A673 (cell line): ENCODE data around the gene EXOC2. TPM values are rescaled to one million over a fixed set of nuclear protein-coding genes. Genes with fewer than 3 reads are reported as not detected.

Experiments
- BruUV-seq: library from RNA; stranded (reverse); fragments of 400-500 nt; replicated peaks from 2 replicates; lab custom pipeline; 2021; lab: Mats Ljungman, UMichigan
- CTCF ChIA-PET: fragments of 300-600 bp; sonication (Branson Sonifier 250); formaldehyde crosslinking; loops from one replicate; lab custom pipeline; 2022; ENCODE audit warnings: antibody characterized with exemption; lab: Charles Lee
- POLR2A ChIA-PET: fragments of 300-600 bp; sonication (Branson Sonifier 250); formaldehyde crosslinking; loops from one replicate; lab custom pipeline; 2022; ENCODE audit warnings: antibody characterized with exemption; ENCODE audit not compliant: low non-redundant PET; lab: Charles Lee
- DNase-seq: peaks from one replicate; pipeline ENCODE4 v3.0.0-alpha.2; 2015; ENCODE audit warnings: low spot score
- H3K27ac ChIP-seq: fragments of 200-600 bp; sonication (generic); 2 replicates; pipeline ENCODE4 v1.5.1; 2016; ENCODE audit warnings: mixed run types, low read depth, mild to moderate bottlenecking, mixed read lengths, antibody characterized with exemption, low read length; ENCODE audit not compliant: poor library complexity, severe bottlenecking
- H3K27me3 ChIP-seq: fragments of 200-600 bp; sonication (generic); replicated peaks from 2 replicates; pipeline ENCODE4 v1.6.1; 2017; ENCODE audit warnings: mixed run types, low read depth, mild to moderate bottlenecking, mixed read lengths, antibody characterized with exemption, low read length; ENCODE audit not compliant: insufficient read depth, poor library complexity
- H3K36me3 ChIP-seq: fragments of 200-600 bp; sonication (generic); 2 replicates; pipeline ENCODE4 v1.6.1; 2016; ENCODE audit warnings: mixed run types, mild to moderate bottlenecking, mixed read lengths, antibody characterized with exemption, low read length; ENCODE audit not compliant: insufficient read depth, poor library complexity, severe bottlenecking
- H3K4me1 ChIP-seq: fragments of 200-600 bp; sonication (generic); 2 replicates; pipeline ENCODE4 v1.6.1; 2017; ENCODE audit warnings: mixed run types, mild to moderate bottlenecking, mixed read lengths, antibody characterized with exemption, low read length; ENCODE audit not compliant: insufficient read depth, poor library complexity, severe bottlenecking
- H3K4me3 ChIP-seq: fragments of 200-600 bp; sonication (generic); 2 replicates; pipeline ENCODE4 v1.5.1; 2016; ENCODE audit warnings: low read depth, mixed run types, mild to moderate bottlenecking, mixed read lengths, low read length; ENCODE audit not compliant: poor library complexity, severe bottlenecking
- H3K9me3 ChIP-seq: fragments of 200-600 bp; sonication (generic); 2 replicates; pipeline ENCODE4 v1.6.1; 2016; ENCODE audit warnings: mixed run types, low read depth, mild to moderate bottlenecking, mixed read lengths, antibody characterized with exemption, low read length; ENCODE audit not compliant: poor library complexity, severe bottlenecking
- CTCF ChIP-seq: fragments of 300-800, 200-600 bp; sonication (generic); conservative IDR thresholded peaks from 2 replicates; pipeline ENCODE4 v1.5.1; 2017; ENCODE audit warnings: low read depth, mild to moderate bottlenecking, antibody characterized with exemption, low read length, moderate library complexity, mixed read lengths
- EZH2 ChIP-seq: fragments of 200-600 bp; sonication (generic); IDR thresholded peaks from 2 replicates; pipeline ENCODE4 v1.6.1; 2017; ENCODE audit warnings: borderline replicate concordance, low read depth, mild to moderate bottlenecking, mixed read lengths, antibody characterized with exemption, low read length; ENCODE audit not compliant: poor library complexity, severe bottlenecking
- intact Hi-C: fragments of 100-400 bp; cut with micrococcal nuclease; formaldehyde crosslinking; loops from one replicate; pipeline ENCODE4 v1.10.0; 2022; ENCODE audit not compliant: unreplicated experiment
- total RNA-seq: library from RNA; stranded (reverse); gene quantifications from 2 replicates; pipeline ENCODE4 v1.2.3, GENCODE V29; 2021

The EXOC2 gene
- total RNA-seq, 1 experiment from 2014 or later: 22.4 TPM

- Histone ChIP-seq H3K27me3 (no peaks in the 10 kb centered on the region), H3K36me3 (no peaks in the 10 kb centered on the region), H3K9me3 (no peaks in the 10 kb centered on the region), H3K27ac (no peak overlapping the region), H3K4me1 (no peaks in the 10 kb centered on the region), H3K4me3 (no peak overlapping the region)
- ChIA-PET CTCF (no interaction called here), POLR2A (no interaction called here)
- TF ChIP-seq CTCF: no peak
- TF ChIP-seq EZH2: no peak
- DNase-seq: no peak
- intact Hi-C loops: no loop called here
- no TSS peak for BruUV-seq
Measured at GRCh38 chr6:527989-528673, 164.8 kb downstream of the EXOC2 start.

- no TSS peak for BruUV-seq
- H3K9me3 ChIP-seq: peaks cover 7% of the 10 kb centered on the region
- CTCF ChIA-PET: no interaction called here
- H3K27me3 ChIP-seq: no peaks in the 10 kb centered on the region
- H3K27ac ChIP-seq: no peak overlapping the region
- no peak for TF ChIP-seq EZH2
- 0 out of 2 replicates have a peak, but pooled peaks have one; percentile 10 for TF ChIP-seq CTCF
- peaks cover 3% of the 10 kb centered on the region for H3K36me3 ChIP-seq
- no peak for DNase-seq
- no peak overlapping the region for H3K4me3 ChIP-seq
- intact Hi-C loops: no loop called here
- no peaks in the 10 kb centered on the region for H3K4me1 ChIP-seq
- POLR2A ChIA-PET: no interaction called here
Measured at GRCh38 chr6:524803-525202, 168.1 kb downstream of the EXOC2 start.

- POLR2A ChIA-PET: no interaction called here
Measured at GRCh38 chr6:520820-521219, 172.1 kb downstream of the EXOC2 start.

More at GRCh38 chr6:520820-521219, 172.1 kb downstream of the EXOC2 start:
- no peak overlapping the region for H3K27ac ChIP-seq
- H3K4me3 ChIP-seq: no peak overlapping the region
- peaks cover 7% of the 10 kb centered on the region for H3K9me3 ChIP-seq
- H3K4me1 ChIP-seq: no peaks in the 10 kb centered on the region
- CTCF ChIA-PET: no interaction called here
- no peak for DNase-seq
- H3K36me3 ChIP-seq: peaks cover 3% of the 10 kb centered on the region
- no peaks in the 10 kb centered on the region for H3K27me3 ChIP-seq
- intact Hi-C loops: no loop called here
- BruUV-seq: no TSS peak
- no peak for TF ChIP-seq EZH2
- TF ChIP-seq CTCF: no peak
